ENCODE data around the gene IL1RAPL1.
"Not testable (repeated sequence)": the region's sequence is repeated elsewhere in the genome, so short reads cannot be mapped to it uniquely, and the experiment has no call there.

IL1RAPL1 gene

DNA sequence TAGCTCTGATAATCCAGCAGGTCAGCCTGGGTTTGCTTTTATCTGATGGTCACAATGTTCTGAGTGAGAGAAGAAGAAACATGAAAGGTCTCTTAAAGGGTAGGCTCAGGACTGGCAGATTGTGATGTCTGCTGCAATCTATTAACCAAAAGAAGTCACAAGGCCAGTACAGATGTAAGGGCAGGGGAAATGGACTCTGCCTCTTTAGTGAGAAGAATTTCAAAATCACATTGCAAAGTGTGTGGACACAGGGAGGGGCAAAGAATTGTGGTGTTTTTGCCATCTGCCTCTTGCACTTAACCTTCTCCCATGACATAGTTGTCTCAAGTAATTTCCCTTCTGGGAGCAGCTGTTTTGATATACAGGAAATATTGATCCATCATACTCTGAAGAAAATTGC lies 40.9 kb downstream of the IL1RAPL1 start:
- no peak for DNase-seq (ENCODE audit: low spot score)

DNA sequence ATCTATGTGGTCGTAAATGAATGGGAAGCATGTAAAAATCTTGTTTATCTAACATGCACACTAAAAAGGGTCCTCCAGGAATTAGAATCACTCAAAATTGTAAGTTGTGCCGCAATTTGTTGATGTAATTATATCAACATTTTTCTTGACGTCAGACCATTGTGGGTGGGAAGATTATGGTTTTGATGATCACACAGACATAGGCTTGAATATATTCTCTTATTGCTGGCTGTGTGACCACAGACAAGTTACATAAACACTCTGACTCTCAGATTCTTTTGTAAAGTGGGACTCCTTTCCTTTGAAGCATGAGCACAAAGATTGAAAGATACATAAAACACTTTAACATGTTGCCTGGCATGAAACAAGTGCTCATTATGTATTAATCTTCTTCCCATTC lies 51.5 kb downstream of the IL1RAPL1 start:
- DNase-seq (ENCODE audit: low spot score), result no peak

DNA sequence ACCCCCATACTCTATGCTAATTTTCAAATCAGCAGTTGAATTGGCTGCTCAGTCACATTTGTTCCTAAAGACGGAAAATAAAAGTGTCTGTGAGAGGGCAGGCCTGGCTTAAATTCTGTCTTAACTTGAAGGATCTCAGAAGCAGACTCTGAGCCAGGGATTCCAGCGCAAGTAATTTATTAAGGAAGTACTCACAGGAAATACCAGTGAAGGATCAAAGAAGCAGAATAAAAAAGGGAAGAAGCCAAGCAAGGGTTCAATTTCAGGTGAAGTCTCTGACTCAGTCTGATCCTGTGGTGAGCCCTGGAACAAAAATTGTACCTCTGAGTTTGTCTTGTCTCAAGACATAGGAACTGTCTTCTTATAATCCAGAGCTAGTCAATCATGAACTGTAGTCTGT lies 52.2 kb downstream of the IL1RAPL1 start:
- peak; percentile 70 for DNase-seq (ENCODE audit: low spot score)

GRCh38 chrX:28649541-28649940 lies 62.3 kb downstream of the IL1RAPL1 start:
- DNase-seq (ENCODE audit: low spot score), result no peak

DNA sequence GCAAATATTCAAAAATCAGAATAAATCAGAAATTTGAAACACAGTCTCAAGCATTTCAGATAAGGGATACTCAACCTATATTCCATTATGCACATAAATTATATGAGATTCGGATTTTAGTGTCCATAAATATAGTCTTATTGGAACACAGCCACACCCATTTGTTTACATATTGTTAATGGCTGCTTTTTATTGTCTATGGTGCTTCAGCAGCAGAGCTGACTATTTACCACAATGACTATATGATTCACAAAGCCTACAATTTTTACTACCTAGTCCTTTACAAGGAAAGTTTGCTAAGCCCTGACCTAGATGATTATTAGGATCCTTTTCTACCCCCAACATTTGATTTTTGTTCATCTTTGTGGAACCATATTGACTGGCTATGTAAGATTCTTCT lies 63.9 kb downstream of the IL1RAPL1 start:
- no peak for DNase-seq (ENCODE audit: low spot score)

DNA sequence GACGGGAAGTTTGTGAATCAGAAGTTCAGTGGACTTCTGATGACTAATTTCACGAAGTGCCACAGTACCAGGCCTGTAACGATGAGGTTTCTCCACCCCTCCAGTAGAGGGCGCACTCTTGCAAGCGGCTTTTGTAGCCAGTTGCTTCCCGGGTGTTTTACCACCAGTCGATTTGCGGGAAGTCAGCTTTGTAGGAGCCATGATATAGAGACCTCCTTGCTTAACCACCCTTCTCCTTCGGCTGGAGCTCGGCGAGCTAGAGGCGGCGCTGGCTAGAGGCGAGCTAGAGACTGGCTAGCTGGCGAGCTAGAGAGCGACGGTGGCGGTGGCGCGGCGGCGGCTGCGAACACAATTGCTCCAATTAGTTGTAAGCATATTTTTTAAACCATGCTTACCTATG lies 72.0 kb downstream of the IL1RAPL1 start:
- DNase-seq (ENCODE audit: low spot score), result peak; percentile 7

GRCh38 chrX:28665778-28666177 lies 78.5 kb downstream of the IL1RAPL1 start:
- DNase-seq (ENCODE audit: low spot score), result no peak

DNA sequence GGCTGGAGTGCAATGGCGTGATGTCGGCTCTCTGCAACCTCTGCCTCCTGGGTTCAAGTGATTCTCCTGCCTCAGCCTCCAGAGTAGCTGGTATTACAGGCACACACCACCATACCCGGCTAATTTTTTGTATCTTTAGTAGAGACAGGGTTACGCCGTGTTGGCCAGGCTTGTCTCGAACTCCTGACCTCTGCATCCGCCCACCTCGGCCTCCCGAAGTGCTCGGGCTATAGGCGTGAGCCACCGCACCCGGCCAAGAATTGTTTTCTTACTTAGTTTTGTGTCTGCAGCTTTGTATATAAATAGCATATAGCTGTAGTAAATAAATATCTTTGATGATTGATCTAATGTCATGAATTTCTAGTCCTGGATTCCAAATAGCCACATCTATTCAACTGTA lies 81.1 kb downstream of the IL1RAPL1 start:
- DNase-seq (ENCODE audit: low spot score), result no peak

DNA sequence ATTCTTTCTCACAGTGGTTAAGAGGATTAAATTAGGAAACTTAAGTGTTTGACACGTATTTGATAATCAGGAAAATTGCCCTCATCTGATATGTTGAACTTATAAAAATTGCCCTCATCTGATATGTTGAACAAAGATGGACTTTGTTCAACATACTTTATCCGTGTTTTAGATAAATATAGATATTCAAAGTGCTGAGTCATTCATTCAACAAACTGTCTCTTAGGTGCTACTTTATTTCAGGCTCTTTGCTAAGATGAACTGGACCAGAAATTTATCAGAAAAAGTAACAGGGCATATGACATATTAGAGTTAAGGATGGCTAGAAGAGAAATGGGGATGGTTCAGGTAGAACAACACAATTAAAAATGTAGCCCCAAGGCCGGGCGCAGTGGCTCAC lies 81.7 kb downstream of the IL1RAPL1 start:
- no peak for DNase-seq (ENCODE audit: low spot score)

- no peak for DNase-seq (ENCODE audit: low spot score)
These were observed 82.8 kb downstream of the IL1RAPL1 start for GRCh38 chrX:28670074-28670473.

DNA sequence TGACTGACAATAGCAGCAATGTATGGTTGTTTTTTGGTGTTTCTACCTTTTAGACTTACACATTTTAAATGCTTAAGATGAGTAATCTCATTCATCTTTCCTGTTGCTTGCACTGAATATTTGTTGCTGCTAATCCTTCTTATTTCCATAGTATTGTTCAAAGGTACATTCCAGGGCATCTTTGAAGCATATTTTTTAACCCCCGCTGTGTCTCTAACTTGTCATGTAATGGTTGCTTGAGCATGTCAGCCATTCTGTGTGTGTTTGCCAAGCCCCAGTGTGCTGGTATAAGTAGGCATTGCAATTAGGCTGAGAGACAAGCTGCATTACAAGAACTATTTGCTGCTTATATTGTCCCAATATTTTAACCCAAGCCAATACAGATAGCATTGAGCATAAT lies 87.9 kb downstream of the IL1RAPL1 start:
- no peak for DNase-seq (ENCODE audit: low spot score)

DNA sequence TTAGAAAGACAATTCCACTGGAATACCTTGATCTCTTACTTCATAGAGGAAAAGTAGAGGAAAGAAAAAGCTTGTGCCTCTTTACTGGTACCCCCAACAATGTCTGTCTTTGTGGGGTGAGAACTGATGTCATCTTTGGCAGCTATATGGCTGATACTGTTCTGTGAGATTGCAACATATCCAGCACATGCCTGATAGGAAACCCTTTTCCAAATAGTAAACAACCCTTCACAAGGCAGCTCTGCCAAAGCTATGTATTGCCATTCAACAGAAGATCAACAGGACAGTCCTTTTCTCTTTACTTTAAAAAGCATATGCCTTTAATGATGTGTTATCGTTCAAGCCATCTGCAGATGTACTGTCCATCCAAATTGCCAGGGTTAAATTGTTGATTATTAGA lies 105.9 kb downstream of the IL1RAPL1 start:
- DNase-seq (ENCODE audit: low spot score), result no peak

DNA sequence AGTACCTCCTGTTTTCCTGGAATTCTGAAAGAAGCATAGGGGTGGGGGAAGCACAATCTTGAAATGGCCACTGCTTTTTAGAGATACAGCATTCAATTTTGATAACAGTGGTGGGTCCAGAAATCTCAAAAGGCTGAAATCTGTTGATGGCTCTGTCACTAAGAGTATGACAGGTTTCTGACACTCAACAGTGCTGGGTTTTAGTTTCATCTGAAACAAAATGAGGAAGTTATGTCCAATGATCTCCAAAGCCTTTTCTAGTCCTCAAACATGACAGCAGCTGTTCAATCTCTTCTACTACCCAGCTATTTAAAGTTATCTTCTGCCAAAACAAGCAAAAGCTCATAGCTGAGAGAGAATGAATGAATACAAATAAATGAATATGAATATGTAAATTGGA lies 110.5 kb downstream of the IL1RAPL1 start:
- DNase-seq (ENCODE audit: low spot score), result no peak

- DNase-seq (ENCODE audit: low spot score), result no peak
These were observed 114.0 kb downstream of the IL1RAPL1 start for GRCh38 chrX:28701222-28701621.

DNA sequence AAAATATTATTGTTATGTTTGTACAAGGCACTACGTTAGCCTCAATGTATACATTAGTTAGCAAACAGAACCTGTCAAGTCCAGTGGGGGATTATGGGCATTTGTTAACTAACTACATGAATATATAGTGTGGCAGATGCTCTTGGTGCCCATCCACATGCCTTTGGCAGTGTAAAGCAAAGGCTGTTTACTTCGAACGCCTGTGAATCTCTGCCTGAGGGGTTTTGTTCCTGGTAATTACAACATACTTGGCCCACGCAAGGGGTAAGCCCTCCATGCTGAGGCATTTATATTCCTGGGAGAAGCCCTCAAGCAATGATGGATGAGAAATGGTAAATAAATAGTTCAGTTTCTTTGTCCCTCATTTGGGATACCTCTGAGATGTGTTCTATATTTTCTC lies 119.7 kb downstream of the IL1RAPL1 start:
- DNase-seq (ENCODE audit: low spot score), result no peak

DNA sequence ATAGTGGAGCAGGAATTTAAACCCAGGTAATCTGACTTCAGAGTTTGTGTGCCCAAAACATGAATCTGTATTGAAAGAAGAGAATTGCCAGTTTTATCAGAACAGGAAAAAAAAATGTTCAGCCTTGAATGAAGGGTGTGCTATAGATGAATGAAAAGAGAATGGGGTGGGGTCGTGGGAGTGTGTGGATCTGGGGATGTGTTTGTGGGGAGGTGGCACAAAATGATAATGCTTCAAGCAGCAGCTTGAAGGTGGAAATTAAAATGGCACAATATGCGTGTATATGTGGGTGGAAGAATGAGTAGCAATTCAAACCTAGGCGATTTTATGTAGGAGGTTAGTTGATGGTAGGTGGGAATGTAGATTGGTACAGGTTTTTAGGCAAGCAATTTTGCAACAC lies 122.2 kb downstream of the IL1RAPL1 start:
- no peak for DNase-seq (ENCODE audit: low spot score)

DNA sequence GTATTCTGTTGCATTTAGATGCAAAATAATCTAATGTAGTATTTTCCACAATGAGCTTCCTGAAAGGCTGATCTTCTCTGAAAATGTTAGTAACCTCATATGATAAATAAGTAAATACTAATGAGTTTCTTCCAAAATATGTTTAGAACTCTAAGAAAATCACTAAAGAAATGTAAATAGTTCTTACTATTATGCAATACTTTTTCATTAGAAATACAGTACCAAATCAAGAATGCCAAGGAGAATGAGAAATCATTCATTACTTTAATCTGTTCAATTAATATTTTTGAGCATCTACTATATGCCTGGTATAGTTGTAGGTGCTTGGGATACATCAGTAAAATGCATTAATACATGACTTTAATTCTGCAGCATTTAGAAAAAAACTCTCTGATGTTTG lies 130.6 kb downstream of the IL1RAPL1 start:
- DNase-seq (ENCODE audit: low spot score), result no peak

DNA sequence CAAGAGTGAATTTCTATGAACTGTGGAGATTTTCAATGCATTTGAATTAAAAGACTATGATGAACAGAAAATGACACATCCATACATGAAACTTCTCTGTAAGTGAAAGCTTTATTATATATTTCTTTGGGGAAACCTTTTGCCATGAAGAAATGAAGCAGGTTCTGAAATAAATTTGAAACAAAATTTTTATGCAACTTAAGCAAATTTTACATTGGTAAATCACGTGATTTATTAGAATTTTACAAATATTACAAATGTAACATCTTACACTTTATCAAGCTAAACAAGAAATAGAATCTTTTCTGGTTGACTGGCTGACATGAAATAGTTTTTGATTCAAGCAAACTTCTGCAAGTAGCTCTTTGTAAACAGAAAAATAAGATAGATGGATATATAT lies 131.2 kb downstream of the IL1RAPL1 start:
- DNase-seq (ENCODE audit: low spot score), result no peak

DNA sequence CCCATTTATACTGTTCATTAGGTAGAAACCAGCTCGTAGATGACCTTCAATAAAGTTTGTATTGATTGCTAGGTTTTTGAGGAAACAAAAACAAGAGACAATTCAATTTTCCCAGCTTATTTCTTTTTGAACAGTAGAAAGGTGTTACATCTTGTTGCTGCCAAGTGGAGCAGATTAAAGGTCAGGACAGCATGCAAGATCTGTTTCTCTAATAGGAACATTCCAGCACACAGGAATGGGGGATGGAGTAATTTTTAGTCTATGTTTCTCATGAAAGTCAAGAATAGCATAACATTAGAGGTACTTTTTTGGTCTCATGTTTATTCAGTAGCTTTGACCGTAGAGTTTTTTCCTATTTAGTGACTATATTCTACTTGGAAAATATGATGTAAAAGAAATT lies 132.4 kb downstream of the IL1RAPL1 start:
- no peak for DNase-seq (ENCODE audit: low spot score)

GRCh38 chrX:28752330-28752729 lies 165.1 kb downstream of the IL1RAPL1 start:
- DNase-seq (ENCODE audit: low spot score), result no peak

- no peak for DNase-seq (ENCODE audit: low spot score)
These were observed 168.9 kb downstream of the IL1RAPL1 start for GRCh38 chrX:28756175-28756574.

GRCh38 chrX:28756647-28757046 lies 169.4 kb downstream of the IL1RAPL1 start:
- DNase-seq (ENCODE audit: low spot score), result no peak

DNA sequence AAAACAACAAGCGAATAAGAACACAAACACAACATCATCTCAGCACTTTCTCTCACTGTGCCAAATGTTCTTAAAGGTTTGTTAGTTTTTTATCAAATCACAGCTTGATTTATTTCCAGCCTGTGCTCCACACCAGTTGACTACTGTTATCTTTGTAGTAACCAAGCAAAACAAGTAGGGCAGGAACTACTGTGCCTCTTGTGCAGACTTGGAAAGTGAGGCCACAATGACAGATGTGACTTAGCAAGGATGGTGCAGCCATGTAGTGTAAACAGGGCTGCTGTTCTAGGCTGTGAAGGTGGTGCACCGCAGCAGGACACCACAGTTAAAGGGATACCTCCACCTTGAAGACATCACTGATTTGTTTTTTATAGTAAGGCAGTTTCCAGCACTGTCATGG lies 170.0 kb downstream of the IL1RAPL1 start:
- no peak for DNase-seq (ENCODE audit: low spot score)

DNA sequence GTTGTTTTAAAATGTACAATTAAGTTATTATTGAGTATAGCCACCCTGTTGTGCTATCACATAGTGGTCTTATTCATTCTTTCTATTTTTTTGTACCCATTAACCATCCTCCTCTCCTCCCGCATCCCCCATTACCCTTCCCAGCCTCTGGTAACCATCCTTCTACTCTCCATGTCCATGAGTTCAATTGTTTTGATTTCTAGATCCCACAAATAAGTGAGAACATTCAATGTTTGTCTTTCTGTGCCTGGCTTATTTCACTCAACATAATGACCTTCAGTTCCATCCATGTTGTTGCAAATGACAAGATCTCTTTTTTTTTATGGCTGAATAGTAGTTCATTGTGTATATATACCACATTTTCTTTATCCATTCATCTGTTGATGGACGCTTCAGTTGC lies 179.3 kb downstream of the IL1RAPL1 start:
- DNase-seq (ENCODE audit: low spot score), result not testable (repeated sequence)

GRCh38 chrX:28773807-28774206 lies 186.6 kb downstream of the IL1RAPL1 start:
- no peak for DNase-seq (ENCODE audit: low spot score)

Measured in kidney tubule cell (primary cell).